H1 (cell line): ENCODE results near the gene CUTA. TPM values are rescaled to one million over a fixed set of nuclear protein-coding genes. Genes with fewer than 3 reads are reported as not detected.

Experiments
- CTCF ChIA-PET: fragments of 300-600 bp; sonication (Branson Sonifier 250); formaldehyde crosslinking; loops from one replicate; lab custom pipeline; 2021; ENCODE audit not compliant: partially characterized antibody; lab: Charles Lee
- POLR2A ChIA-PET: fragments of 300-600 bp; sonication (Branson Sonifier 250); formaldehyde crosslinking; loops from one replicate; lab custom pipeline; 2021; ENCODE audit warnings: inconsistent platforms; ENCODE audit not compliant: partially characterized antibody; lab: Charles Lee
- DNase-seq, 2 experiments: peaks; one replicate each; pipeline versions ENCODE4 v3.0.0 to v3.0.0-alpha.2; 2010 to 2022; ENCODE audit warnings: low spot score in 2 of 2, low read depth in 1 of 2, mixed read lengths in 1 of 2
- FAIRE-seq: peaks from 2 replicates; lab custom pipeline; 2011; peaks lifted over from hg19 to GRCh38; lab: Jason Lieb, UNC
- H2AFZ ChIP-seq: 2 replicates; pipeline ENCODE4 v1.8.1; 2012; ENCODE audit warnings: low read length, inconsistent platforms
- H2AK5ac ChIP-seq: 2 replicates; pipeline ENCODE4 v1.6.1; 2013; ENCODE audit warnings: low read depth, low read length
- H2BK120ac ChIP-seq: replicated peaks from 2 replicates; pipeline ENCODE3; 2013; ENCODE audit warnings: low read depth, low read length, inconsistent platforms
- H2BK12ac ChIP-seq: 2 replicates; pipeline ENCODE4 v1.6.1; 2013; ENCODE audit warnings: low read depth, low read length
- H2BK15ac ChIP-seq: 2 replicates; pipeline ENCODE4 v1.6.1; 2013; ENCODE audit warnings: low read length
- H2BK20ac ChIP-seq: 2 replicates; pipeline ENCODE4 v1.6.1; 2013; ENCODE audit warnings: low read length
- H2BK5ac ChIP-seq: 2 replicates; pipeline ENCODE4 v1.6.1; 2013; ENCODE audit warnings: low read depth, low read length
- H3K14ac ChIP-seq: 2 replicates; pipeline ENCODE4 v1.6.1; 2013; ENCODE audit warnings: inconsistent platforms; ENCODE audit not compliant: insufficient read length
- H3K18ac ChIP-seq: 2 replicates; pipeline ENCODE4 v1.6.1; 2013; ENCODE audit warnings: low read length; ENCODE audit errors: extremely low read depth
- H3K23ac ChIP-seq: 2 replicates; pipeline ENCODE4 v1.6.1; 2013; ENCODE audit warnings: inconsistent platforms; ENCODE audit not compliant: insufficient read length
- H3K23me2 ChIP-seq: 2 replicates; pipeline ENCODE4 v1.6.1; 2013; ENCODE audit warnings: low read depth, low read length
- H3K27ac ChIP-seq: 2 replicates; pipeline ENCODE4 v1.6.1; 2011; ENCODE audit warnings: low read depth, low read length, inconsistent platforms
- H3K27me3 ChIP-seq, 4 experiments: replicated peaks in 1 of 4; 1 replicate in 1 of 4; 2 replicates in 3 of 4; pipeline versions ENCODE4 v1.6.1 to v1.8.1; 2011 to 2013; ENCODE audit warnings: low read length in 3 of 4, mild to moderate bottlenecking in 3 of 4, inconsistent platforms in 2 of 4, mixed read lengths in 2 of 4, moderate library complexity in 1 of 4; ENCODE audit not compliant: control insufficient read depth in 3 of 4, insufficient read depth in 3 of 4; ENCODE audit errors: extremely low read depth in 1 of 4
- H3K36me3 ChIP-seq, 4 experiments: 2 replicates each; pipeline versions ENCODE4 v1.6.1 to v1.8.1; 2011 to 2013; ENCODE audit warnings: mild to moderate bottlenecking in 4 of 4, low read length in 3 of 4, moderate library complexity in 2 of 4, control low read depth in 1 of 4, inconsistent platforms in 1 of 4; ENCODE audit not compliant: insufficient read depth in 4 of 4, control insufficient read depth in 2 of 4
- H3K4ac ChIP-seq: replicated peaks from 2 replicates; pipeline ENCODE3; 2013; ENCODE audit warnings: low read length, low read depth, mixed read lengths, inconsistent platforms; ENCODE audit not compliant: insufficient read length
- H3K4me1 ChIP-seq, 4 experiments: replicated peaks in 1 of 4; 1 replicate in 1 of 4; 2 replicates in 3 of 4; pipeline versions ENCODE4 v1.6.1 to v1.8.1; 2011 to 2013; ENCODE audit warnings: low read length in 3 of 4, inconsistent platforms in 2 of 4, mixed read lengths in 1 of 4; ENCODE audit not compliant: insufficient read depth in 4 of 4, control insufficient read depth in 3 of 4
- H3K4me2 ChIP-seq, 2 experiments: 2 replicates each; pipeline versions ENCODE4 v1.6.1 to v1.8.1; 2011 to 2013; ENCODE audit warnings: low read depth in 2 of 2, low read length in 2 of 2, control low read depth in 1 of 2, inconsistent platforms in 1 of 2, mild to moderate bottlenecking in 1 of 2; ENCODE audit not compliant: insufficient read depth in 1 of 2
- H3K4me3 ChIP-seq, 4 experiments: fragments of 200-600, 300-600 bp in 1 of 4; sonication (generic), shearing (Covaris generic), sonication (Bioruptor Twin) in 1 of 4; 2 replicates each; pipeline versions ENCODE4 v1.5.1 to v1.8.1; 2011 to 2016; ENCODE audit warnings: low read length in 4 of 4, low read depth in 3 of 4, control low read depth in 2 of 4, inconsistent platforms in 2 of 4, mild to moderate bottlenecking in 2 of 4, mixed read lengths in 1 of 4, moderate library complexity in 1 of 4; ENCODE audit not compliant: insufficient read depth in 2 of 4; ENCODE audit errors: extremely low read depth in 1 of 4
- H3K56ac ChIP-seq: replicated peaks from 2 replicates; pipeline ENCODE3; 2013; ENCODE audit warnings: low read depth, mild to moderate bottlenecking, mixed read lengths, low read length, inconsistent platforms; ENCODE audit not compliant: insufficient read length
- H3K79me1 ChIP-seq: 2 replicates; pipeline ENCODE4 v1.6.1; 2013; ENCODE audit warnings: low read depth, low read length, control low read depth
- H3K79me2 ChIP-seq, 2 experiments: 2 replicates each; pipeline versions ENCODE4 v1.6.1 to v1.8.1; 2012 to 2013; ENCODE audit warnings: low read length in 2 of 2, mild to moderate bottlenecking in 2 of 2, inconsistent platforms in 1 of 2; ENCODE audit not compliant: insufficient read depth in 2 of 2, control insufficient read depth in 1 of 2
- H3K9ac ChIP-seq, 4 experiments: replicated peaks in 1 of 4; 1 replicate in 1 of 4; 2 replicates in 3 of 4; pipeline versions ENCODE4 v1.6.1 to v1.8.1; 2011 to 2013; ENCODE audit warnings: low read depth in 3 of 4, low read length in 3 of 4, control low read depth in 2 of 4, mild to moderate bottlenecking in 2 of 4, moderate library complexity in 2 of 4, inconsistent platforms in 1 of 4; ENCODE audit errors: extremely low read depth in 1 of 4
- H3K9me3 ChIP-seq, 2 experiments: 2 replicates each; pipeline versions ENCODE4 v1.6.1 to v1.8.1; 2012 to 2013; ENCODE audit warnings: mild to moderate bottlenecking in 2 of 2, moderate library complexity in 2 of 2, control low read depth in 1 of 2, inconsistent platforms in 1 of 2, low read depth in 1 of 2, low read length in 1 of 2, mixed read lengths in 1 of 2; ENCODE audit not compliant: insufficient read depth in 2 of 2
- H4K20me1 ChIP-seq, 2 experiments: replicated peaks in 1 of 2; 2 replicates each; pipeline versions ENCODE3 to v1.8.1; 2011 to 2013; ENCODE audit warnings: inconsistent platforms in 2 of 2, low read length in 2 of 2, mild to moderate bottlenecking in 1 of 2; ENCODE audit not compliant: insufficient read depth in 2 of 2, control insufficient read depth in 1 of 2
- H4K5ac ChIP-seq: 2 replicates; pipeline ENCODE4 v1.6.1; 2013; ENCODE audit warnings: low read length, low read depth, mixed read lengths, inconsistent platforms; ENCODE audit not compliant: insufficient read length
- H4K8ac ChIP-seq: 2 replicates; pipeline ENCODE4 v1.8.0; 2013; ENCODE audit warnings: mild to moderate bottlenecking, moderate library complexity, low read length, inconsistent platforms; ENCODE audit not compliant: insufficient read depth; ENCODE audit errors: extremely low read depth
- H4K91ac ChIP-seq: replicated peaks from 2 replicates; pipeline ENCODE3; 2013; ENCODE audit warnings: low read length, mixed read lengths, inconsistent platforms; ENCODE audit not compliant: insufficient read length
- ATF3 ChIP-seq: IDR thresholded peaks from 2 replicates; pipeline ENCODE4 v1.6.1; 2011; ENCODE audit warnings: low read depth, mild to moderate bottlenecking, low read length; ENCODE audit not compliant: insufficient read depth
- POLR2A ChIP-seq, 2 experiments: IDR thresholded peaks; 1 replicate in 1 of 2; 2 replicates in 1 of 2; pipeline ENCODE4 v1.6.1; 2011; ENCODE audit warnings: low read depth in 2 of 2, low read length in 2 of 2, mild to moderate bottlenecking in 2 of 2; ENCODE audit errors: control extremely low read depth in 1 of 2
- POLR2AphosphoS5 ChIP-seq: IDR thresholded peaks from 2 replicates; pipeline ENCODE4 v1.6.1; 2011; ENCODE audit warnings: low read depth, low read length
- POU5F1 ChIP-seq: IDR thresholded peaks from 2 replicates; pipeline ENCODE4 v1.6.1; 2011; ENCODE audit warnings: low read depth, mild to moderate bottlenecking, low read length, moderate library complexity
- WGBS, 2 experiments: shearing (Covaris generic) in 1 of 2; methylation state at CpG; one replicate each; pipeline versions ENCODE4 v1.1.6 to v1.1.7; 2013 to 2015; ENCODE audit warnings: low lambda C conversion rate in 2 of 2, mixed read lengths in 2 of 2, inconsistent platforms in 1 of 2, low coverage in 1 of 2, missing lambda C conversion rate in 1 of 2; ENCODE audit not compliant: insufficient replicate concordance in 2 of 2, insufficient coverage in 1 of 2, insufficient read length in 1 of 2; ENCODE audit errors: extremely low coverage in 1 of 2, missing lambda C conversion rate in 1 of 2; 5-methylcytosine and 5-hydroxymethylcytosine counted together
- polyA plus RNA-seq, 7 experiments: library from polyadenylated mRNA; depleted of rRNA in 3 of 7; stranded (reverse) in 5 of 7; unstranded in 2 of 7; fragments of >200 nt in 5 of 7; fragments of 200-250 nt in 2 of 7; gene quantifications; 1 replicate in 5 of 7; 2 replicates in 1 of 7; 4 replicates in 1 of 7; pipeline versions ENCODE4 v1.2.1 to v1.2.3, GENCODE V29; 2011 to 2013; ENCODE audit warnings: missing spikeins in 2 of 7, mixed read lengths in 2 of 7
- total RNA-seq: library from RNA; stranded (reverse); fragmentation: NEBNext Ultra II Directional; extraction: Animal tissue kit (Norgen Biotek cat#: 25700); gene quantifications from 2 replicates; pipeline ENCODE4 v1.2.1, GENCODE V29; 2021

Gene CUTA
- total and polyA plus RNA-seq, 2 of the 8 experiments (the other 6 are each of a cell fraction or from before 2014, with no cell fraction given), result 297 to 460 TPM

- Histone ChIP-seq H4K5ac (no peak overlapping the region), H3K23me2 (no peaks in the 10 kb centered on the region), H3K4ac (no peak overlapping the region), H3K27ac (no peak overlapping the region), H3K79me2 (peaks cover 0 to 15% of the 10 kb centered on the region in 2 experiments; a peak in 2 of 4 replicates), H4K91ac (no peak overlapping the region), H3K4me3 (no peak overlapping the region), H2AFZ (no peak overlapping the region), H2BK120ac (no peak overlapping the region), H3K18ac (no peak overlapping the region), H3K9me3 (no peaks in the 10 kb centered on the region; a peak in 1 of 4 replicates), H3K23ac (no peak overlapping the region), H3K9ac (no peak overlapping the region), H3K27me3 (no peaks in the 10 kb centered on the region), H3K36me3 (peaks cover 52 to 96% (median 85%) of the 10 kb centered on the region in 4 experiments), H3K56ac (no peak overlapping the region), H3K4me1 (no peaks in the 10 kb centered on the region; a peak in 1 of 7 replicates), H2BK20ac (no peak overlapping the region), H4K8ac (no peak overlapping the region), H2BK15ac (no peak overlapping the region), H2BK5ac (no peak overlapping the region), H4K20me1 (peaks cover 4 to 30% of the 10 kb centered on the region in 2 experiments), H3K4me2 (no peak overlapping the region), H3K14ac (no peak overlapping the region), H2BK12ac (no peak overlapping the region), H3K79me1 (0 out of 2 replicates have a peak, but pooled peaks cover 2% of the 10 kb centered on the region), H2AK5ac (no peak overlapping the region)
- ChIA-PET CTCF (interaction anchor here (0.7 to 4.7 kb wide), 7 partner anchors 10 to 191 kb away, joined by 3 to 22 read pairs (median 3); no protein-coding TSS in a partner anchor), POLR2A (interaction anchor here (0.7 to 14.8 kb wide), 12 partner anchors 9 to 269 kb away, joined by 3 to 381 read pairs (median 4); partner anchors contain the start of genes CUTA, PFDN6, SYNGAP1 and WDR46)
- DNase-seq, result no peak
- TF ChIP-seq ATF3 (no peak), POLR2AphosphoS5 (no peak), POLR2A (IDR thresholded peaks at IDR 0.05; ENCODE audit: control extremely low read depth in 1 of 2, low read depth in 2 of 2, low read length in 2 of 2) (peak in 1 of 2 experiments; percentile 54; a peak in 1 of 3 replicates), POU5F1 (no peak)
- FAIRE-seq, result no peak
- 81% methylated on average over 9 of the region's 9 CpGs; no CpG with 5 or more reads in 1 of the 2 experiments for WGBS, 2 experiments
Observed at GRCh38 chr6:33439956-33440648, 22.2 kb upstream of the CUTA start.
